DMS153 (cell line): ENCODE measurements around the gene ZNF385A.
A peak's percentile ranks its signal among the peaks of the same experiment; 100 is the strongest.

Source experiments
- DNase-seq: peaks from one replicate; lab custom pipeline; 2025; lab: John Stamatoyannopoulos, UW

Gene ZNF385A

DNA sequence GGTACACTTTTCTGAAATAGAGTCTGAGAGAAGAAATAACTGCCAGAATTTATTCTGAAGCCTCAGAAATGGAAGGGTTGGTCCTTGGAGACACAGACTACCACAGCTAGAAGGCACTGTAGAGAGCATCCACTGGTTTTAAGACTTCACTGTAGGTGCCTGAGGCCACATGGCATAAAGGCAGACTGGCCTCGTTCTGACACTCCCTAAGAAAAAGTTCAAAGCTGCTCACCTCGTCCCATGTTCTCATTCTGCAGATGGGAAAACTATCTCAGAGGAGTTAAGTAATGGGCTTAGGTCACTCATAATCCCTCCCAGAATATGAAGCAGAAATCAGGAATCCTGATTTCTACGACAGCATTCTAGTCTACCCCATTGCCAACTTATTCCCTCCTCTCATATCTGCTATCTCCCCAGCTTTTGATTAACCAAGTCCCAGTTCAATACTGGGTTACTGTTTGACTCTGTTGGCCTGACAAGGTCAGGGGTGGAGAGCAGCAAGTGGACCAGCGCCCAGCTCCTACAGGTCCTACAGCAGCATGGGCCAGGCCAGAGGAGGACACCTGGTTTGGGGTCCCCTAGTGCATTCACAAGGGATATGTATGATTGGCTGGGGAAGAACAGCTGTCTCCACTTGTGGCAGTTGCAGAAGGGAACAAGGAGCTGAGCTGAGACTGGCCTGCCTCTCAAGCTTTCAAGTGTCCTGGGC lies 30.8 kb upstream of the ZNF385A start:
- no peak for DNase-seq

DNA sequence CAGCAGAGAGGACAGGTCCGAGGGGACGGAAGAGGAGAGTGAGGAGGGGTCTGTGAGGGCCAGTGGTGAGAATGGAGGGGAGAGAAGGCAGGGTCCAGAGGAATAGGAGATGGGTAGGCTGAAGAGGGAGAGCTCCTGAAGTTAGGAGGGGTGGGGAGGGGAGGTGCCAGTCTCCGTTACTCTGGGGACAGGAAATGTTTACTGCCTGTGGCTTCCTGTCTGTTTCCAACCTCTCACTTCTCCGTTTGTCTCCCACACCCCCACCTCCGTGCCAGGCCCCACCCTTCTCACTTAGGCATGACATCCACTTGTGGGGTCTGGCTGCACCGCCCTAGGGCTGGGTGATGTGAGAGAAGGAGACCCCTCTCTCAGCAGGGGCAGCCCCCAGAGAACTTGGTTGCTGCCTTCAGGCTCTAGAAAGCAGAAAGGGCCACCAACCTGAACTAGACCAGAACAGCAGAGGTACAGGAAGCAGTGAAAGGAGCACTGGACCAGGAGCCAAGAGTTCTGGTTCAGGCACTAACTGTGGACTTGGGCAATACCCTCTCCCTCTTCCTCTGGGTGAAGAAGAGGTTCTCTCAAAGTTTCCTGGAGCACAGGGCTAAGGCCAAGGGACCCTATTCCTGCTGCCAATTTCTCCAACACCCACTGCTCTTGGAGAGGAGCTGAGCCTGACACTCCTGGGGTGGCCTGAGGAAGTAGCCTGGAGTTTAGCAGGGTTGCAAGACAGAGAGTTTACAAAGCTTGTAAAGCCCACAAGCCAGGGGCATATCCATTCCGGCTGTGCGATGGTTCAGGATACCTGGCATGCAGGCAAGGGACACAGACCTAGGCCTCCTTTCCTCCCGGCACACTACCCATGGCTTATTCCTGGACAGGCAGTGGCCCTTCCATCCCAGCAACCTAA lies 29.0 kb upstream of the ZNF385A start:
- DNase-seq = no peak

DNA sequence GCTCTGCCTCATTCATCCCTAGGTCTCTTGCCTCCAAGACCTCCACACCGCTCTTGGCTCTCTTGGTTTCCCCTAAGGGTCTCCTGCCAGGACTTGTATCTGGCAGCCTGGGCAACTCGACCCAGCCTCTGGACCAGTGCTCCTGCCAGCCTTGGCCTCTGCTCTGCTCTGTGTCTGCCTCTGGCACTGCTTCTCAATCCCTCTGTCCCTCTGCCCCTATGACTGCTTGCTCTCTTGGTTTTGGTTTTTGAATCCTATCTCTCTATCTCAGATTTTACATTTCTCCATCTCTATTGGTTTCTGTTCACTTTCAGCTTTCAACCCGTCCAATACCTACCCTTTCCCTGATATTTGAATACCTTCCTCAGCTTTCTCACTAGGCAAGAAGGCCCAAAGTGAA lies 28.3 kb upstream of the ZNF385A start:
- no peak for DNase-seq

DNA sequence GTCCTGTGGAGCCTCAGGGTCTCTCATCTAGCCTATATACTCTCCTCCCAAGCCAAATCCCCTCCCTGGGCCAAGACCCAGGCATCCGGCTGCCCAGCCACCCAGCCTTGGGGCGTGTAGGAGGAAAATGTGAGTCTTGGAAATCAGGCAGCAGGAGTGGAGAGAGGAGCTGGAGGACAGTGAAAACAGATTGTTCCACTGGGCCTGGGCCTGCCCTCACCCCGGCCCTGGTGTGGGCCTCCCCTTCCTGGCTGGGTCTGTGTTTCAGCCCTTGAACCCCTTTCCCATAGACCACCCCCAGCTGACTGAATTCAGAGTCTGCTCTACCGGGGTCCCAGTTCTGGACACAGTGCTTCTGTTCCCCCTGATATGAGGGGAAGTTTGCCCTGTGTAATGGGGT lies 27.8 kb upstream of the ZNF385A start:
- DNase-seq = no peak

DNA sequence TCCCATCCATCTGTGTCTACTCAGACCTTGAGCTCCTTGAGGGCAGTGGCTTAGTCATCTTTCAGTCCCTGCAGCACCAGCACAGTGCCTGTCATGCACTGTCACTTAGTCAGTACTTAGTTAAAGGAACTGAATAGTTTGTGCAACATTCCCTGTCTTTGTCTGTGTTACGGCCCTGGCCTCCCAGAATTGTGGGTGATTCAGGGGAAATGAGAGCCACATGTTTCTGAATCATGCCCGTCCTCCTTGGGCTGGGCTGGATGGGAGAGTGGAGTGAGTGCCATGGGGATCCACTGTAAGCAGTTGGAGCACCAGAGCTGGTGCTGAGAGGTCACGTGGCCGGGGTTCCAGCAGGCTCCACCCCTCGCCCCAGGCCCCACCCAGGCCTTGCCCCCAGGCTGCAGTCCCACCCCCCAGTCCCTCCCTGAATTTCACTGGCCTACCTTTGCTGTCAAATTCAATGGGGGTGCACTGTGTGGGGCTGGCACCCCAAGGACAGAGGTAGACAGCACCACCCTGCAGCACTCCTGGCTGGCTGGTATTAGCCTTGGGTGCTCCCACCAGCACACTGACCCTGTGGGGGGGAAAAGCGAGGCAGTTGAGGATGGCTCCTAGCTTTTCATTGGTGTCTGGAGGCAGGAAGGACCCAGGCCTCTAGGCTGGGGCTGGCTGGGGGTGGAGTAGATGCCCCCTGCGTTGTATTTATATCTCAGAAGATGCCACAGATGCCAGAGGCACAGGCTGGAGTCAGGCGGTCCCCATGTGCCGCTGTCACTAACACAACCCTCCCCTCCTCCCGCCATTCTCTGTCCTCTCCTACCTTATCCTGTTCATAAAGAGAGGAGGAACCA lies 27.1 kb upstream of the ZNF385A start:
- no peak for DNase-seq

DNA sequence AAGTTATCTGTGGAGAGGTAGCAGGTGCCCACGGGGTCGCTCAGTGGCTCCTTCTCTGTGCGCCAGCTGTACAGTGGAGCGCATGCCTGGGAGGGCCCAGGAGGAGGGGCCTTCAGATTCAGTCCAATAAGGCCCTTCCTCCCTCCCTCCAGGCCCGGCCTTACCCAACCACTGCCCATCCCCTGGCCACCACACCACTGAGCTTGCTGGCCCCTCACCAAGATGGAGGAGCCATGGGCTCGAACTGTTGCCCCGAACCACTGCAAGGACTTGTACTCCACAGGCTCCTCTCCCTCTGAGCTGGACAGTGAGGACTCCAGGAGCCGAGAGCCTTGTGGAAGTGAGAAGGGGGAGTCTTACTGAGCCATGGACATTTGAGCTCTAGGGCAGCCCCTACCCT lies 24.7 kb upstream of the ZNF385A start:
- DNase-seq = no peak

DNA sequence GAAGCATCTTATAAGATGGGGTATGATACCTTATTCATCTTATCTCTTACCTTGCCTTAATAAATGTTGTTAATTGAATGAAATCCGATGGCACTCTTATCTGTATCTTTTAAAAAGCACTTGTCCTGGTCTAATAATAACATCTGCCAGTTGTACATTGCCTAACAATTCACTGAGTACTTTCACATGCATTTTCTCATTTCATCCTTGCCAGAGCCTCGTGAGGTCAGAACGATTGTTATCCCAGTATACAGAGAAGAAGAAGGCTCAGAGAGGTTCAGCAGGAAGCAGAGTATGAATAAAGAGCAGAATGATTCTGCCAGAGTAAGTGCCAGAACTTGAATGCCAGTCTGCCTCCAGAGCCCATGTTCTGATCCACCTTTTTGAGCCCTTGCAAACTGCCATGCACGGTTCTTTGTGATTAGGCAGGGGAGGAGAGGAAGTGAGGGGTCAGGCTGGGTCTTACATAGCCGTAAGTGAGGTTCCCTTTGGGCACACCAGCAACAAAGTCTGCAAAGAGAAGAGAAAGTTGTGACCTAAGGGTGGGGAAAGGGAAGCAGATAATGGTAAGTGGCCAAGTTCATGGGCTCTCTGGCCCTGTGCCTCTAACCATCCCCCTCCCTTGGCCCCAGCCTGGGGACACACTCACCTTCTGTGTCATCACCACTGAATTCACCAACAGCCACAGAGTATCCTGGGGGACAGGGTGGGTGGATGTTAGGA lies 22.8 kb upstream of the ZNF385A start:
- no peak for DNase-seq

DNA sequence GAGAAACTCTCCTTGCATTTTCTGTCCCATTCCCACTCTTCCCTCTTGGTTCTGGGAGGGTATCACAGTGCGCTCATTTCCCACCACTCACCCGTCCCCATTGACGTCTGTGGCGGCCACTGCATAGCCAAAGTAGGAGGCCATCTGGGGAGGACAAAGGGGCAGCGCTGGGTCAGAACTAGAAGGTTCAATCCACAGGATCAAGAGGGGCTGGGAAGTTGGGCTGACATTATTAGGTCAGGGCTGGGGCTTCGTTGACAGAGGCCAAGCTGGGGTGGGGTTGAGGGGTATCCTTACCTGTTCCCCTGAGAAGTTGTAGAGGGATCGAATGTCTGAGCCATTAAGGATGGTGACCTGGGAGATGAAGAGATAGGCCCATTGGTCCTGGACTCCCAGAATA lies 21.0 kb upstream of the ZNF385A start:
- DNase-seq = no peak

DNA sequence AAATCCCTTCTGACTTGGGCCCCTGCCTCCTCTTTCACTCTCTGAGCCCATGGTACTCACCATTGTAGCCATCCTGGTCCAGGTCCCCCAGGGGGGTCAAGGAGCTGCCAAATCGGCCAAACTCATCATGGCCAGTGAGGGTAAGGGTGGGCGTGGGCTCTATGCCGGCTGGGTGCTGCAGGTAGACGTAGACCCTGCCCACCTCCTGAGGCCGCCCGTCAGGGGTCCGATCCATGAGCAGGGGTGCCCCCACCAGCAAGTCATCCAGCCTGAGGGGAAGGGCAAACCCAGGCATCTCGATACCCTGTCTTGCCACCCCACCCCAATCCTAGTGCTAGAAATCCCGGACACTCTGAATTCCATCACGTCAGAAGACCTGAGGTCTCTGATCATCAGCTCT lies 20.6 kb upstream of the ZNF385A start:
- no peak for DNase-seq

DNA sequence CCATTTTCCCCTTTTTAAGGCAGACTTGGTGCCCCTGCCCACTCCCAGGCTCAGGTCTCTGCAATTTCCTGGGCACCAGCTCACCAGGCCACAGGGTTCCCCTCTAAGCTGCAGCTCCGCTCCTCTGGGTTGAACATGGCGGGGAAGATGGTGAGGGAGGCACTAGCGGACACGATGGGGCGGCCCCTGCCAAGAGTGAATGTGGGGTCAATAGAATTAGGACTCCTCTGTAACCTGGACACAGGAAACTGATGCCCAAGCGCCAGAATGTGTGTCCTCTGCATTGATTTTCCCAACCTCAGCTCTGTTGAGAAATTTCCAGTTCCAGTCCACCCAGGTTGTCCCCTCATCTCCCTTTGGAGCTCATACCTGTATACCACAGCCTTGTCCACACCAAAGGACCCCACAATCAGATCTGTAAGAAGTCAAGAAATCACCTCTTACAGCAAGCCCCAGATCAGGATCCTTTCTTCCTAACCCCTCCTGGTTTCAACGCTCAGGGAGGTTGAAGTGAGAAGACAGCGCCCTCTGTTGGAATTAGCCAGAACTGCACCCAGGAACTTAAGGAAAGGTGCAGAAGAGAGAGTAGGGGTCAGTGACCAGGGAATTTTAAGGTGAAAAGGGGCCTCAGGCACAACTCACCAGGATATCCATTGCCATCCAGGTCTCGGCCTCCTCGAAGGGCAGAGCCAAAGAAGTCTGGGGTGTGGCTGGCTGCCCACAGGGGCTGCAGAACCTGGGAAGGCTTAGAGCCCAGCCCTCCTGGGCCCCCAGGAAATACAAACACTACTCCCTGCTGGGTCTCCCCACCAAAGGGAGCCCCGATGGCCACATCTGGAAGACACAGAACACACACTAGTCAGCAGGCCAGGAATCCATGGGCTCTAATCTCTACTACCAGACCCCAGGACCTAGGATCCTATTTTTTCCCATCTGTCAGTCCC lies 19.8 kb upstream of the ZNF385A start:
- DNase-seq = no peak

DNA sequence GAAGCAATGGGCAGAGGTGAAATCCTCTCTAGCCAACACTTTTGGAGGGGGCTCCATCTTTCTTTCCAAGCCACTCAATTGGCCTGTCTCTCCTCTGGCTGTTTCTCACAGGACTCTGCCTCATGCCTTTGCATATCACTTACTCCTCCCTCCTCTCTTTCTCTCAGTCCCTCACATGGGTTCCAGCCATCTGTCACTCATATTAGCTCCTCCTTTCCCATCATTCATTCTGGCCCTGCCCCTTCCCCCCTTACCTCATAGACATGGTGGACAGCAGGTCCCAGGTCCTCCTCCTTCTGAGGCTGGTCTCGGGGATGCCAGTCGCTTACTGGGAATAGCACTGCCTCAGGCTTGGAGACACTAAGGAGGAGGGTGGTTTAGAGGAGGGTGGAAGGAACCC lies 16.6 kb upstream of the ZNF385A start:
- no peak for DNase-seq

DNA sequence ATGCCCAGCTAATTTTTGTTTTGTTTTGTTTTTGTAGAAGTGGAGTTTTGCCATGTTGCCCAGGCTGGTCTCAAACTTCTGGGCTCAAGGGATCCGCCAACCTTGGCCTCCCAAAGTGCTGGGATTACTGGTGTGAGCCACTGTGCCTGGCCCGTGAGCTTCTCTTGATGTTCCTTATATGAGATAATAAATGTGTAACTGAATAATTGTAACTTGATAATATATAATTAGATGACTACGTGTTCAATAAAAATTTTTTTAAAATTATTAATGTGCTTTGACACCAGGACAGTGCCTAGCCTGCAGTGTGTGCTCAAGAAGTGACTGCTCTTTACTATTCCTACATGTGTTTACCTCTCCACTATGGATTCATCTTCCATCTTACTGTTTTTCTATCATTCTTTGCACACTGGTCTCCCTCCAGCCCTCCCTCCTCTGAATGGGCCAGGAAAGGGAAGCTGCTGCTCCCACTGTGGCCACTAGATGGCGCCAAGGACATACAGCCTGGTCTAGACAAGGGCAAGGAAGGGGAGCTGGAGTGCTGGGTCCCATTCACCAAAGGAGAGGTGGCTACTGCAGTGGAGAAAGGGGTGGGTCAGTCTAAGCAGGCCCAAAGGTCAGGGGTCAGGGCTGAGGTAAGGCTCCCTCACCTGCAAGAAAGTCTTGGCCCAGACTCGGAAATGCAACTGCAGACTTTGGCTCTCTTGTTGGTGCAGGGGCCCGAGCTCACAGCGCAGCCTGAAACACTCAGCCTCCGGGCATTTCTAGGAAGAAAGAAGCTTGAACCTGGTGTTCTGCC lies 14.7 kb upstream of the ZNF385A start:
- peak; percentile 29 for DNase-seq

DNA sequence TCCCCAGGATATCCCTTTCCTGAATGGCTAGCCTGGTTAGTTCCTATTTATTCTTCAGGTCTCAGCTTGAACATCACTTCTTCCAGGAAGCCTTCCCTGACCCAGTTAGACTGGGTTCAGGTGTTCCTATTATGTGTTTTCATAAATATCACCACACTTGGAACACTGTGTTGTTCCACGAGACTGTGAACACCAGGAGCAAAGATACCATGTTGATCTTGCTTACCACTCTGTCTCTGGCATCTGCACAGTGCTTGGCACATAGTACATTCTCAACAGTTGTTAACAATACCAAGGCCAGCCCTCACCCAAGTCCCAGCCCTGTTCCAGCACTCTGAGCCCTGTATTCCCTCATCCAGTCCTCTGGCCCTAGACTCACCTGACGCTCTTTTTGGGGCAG lies 13.7 kb upstream of the ZNF385A start:
- DNase-seq = no peak

DNA sequence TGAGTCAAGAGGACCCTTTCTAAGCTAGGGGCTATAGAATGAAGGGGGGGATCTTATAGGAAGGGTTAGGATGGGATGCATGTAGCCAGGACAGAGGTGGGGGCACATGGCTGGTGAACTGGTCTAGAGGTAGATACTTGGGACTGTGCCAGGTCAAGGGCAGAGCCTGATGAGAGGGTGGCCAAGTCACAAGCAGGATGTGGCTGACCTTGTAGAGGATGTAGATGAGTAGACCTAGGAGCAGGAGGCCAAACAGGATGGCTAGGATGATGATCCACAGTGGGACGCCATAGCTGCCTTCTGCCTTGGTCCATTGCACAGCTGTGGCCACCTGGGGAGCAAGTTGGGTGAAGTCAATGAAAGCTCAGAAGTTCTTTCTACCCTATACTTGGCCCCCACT lies 12.6 kb upstream of the ZNF385A start:
- DNase-seq = no peak

DNA sequence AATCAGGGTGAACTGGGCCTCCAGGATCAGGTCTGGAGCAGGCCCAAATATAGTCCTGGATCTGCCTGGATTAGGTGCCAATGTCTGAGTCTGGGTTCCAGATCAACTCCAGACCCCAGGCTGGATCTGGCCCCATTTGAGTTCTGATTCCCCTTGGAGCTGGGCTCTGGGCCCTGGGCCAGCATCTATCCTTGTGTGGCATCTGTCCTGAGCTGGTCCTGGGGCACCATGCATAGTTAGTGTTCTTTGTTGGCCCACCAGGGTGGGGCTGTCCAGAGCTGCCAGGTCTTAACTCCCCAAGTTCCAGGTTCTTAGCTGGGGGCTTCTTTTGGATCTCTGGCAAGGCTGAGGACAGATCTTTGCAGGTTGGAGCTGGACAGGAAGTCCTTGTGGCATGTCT lies 11.0 kb upstream of the ZNF385A start:
- no peak for DNase-seq

DNA sequence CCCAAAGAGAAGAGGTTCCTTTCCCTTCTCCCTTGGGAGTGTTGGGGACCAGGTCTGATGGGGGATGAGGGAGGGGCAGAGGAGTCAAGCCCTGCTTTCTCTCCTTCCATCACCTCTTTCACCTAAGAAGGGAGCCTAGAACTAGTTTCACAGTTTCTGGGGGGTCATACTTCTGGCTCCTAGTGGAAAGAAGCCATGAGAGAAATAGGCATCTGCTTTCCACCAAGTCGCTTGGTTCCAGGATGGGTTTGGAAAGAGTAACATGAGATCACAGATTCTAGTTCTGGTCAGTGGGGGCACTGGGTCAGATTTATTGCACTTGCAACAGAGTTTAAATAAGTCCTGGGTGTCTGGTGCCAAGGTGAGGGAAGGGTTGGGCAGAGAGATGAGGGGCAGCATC lies 10.5 kb upstream of the ZNF385A start:
- DNase-seq = no peak

DNA sequence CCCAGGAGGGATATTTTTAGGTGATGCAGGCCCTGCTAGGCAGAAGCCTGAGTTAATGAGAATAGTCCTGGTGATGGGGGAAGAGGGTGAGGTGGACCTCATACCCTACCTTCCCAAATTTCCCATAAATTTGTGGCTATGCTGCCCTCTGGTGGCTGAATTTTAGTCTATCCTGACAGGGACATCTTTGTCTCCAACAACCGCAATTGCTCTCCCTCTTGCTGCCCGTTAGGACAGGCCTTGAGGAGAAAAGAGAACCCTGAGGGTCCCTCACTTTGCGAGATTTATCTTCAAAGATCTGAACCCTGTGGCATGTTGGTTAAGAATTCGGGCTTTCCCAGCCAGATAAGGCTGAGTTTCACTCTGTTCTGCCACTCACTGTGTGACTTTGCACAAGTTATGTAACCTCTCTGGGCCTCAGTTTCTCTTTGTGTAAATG lies 9.8 kb upstream of the ZNF385A start:
- peak; percentile 9 for DNase-seq

DNA sequence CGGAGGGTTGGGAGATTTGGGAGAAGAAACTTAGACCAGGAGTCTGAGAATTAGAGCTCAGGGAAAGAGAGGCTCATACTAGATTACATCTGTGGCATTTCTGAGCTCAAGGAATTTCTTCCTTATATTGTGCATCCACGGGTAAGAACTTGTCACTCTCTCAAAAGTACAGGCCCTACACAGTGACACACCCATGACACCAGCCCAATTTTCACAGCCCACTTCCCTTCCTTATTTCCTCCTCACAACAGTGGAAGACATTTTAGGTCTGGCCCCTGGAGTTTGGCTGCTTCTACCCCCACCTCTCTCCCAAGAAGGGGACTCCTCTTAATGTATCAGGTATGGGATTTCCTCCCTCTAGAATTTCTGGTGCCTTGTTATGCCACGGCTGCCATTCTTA lies 9.2 kb upstream of the ZNF385A start:
- DNase-seq = no peak

DNA sequence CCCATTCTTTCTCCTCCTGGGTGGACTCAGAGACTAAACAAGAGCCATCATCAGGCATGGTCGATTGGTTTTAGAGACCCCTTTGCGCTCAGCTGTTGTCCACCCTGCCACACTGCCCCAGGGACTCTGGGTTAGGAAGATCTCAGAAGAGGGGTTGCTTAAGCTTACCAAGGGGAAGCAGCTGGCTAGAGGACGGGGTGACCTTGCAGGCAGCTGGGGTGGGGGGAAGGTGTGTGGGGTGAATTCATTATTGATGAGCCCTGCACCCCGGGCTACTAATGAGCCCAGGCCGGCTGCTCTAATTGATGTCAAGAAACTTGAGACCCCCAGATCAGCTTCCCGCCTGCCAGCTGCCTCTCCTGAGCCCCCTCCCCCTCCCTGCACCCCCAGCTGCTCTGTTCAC lies 8.7 kb upstream of the ZNF385A start:
- DNase-seq = no peak
